ENCODE data around the gene NOX5. TPM values are rescaled to one million over a fixed set of nuclear protein-coding genes. Genes with fewer than 3 reads are reported as not detected.
"Not testable (repeated sequence)": the region's sequence is repeated elsewhere in the genome, so short reads cannot be mapped to it uniquely, and the experiment has no call there.

The NOX5 gene
- total RNA-seq, 2 experiments from 2014 or later = not detected

DNA sequence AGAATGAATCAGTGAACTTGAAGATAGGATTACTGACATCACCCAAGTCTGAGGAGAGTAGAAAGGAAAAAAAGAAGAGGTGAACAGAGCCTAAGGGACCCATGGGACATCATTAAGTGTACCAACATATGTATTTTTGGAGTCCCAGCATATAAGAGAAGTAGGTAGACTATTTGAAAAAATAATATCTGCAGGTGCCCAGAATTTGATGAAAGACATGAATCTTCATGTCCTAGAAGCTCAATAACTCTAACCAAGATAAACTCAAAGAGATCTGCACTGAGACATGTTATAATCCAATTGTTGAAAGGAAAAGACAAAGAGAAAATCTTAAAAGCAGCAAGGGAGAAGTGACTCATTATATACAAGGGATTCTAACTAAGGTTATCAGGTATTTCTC is 45.2 kb upstream of the NOX5 start:
- Histone ChIP-seq H3K27ac (ENCODE audit: low read depth in 1 of 2, low read length in 2 of 2) (no peak overlapping the region), H3K27me3 (ENCODE audit: control insufficient read depth in 1 of 2, insufficient read depth in 2 of 2, low read length in 2 of 2) (peaks cover 8 to 19% of the 10 kb centered on the region in 2 experiments), H3K9me3 (ENCODE audit: control insufficient read depth in 1 of 2, insufficient read depth in 1 of 2, low read length in 2 of 2) (peaks cover 0 to 13% of the 10 kb centered on the region in 2 experiments), H3K4me1 (ENCODE audit: insufficient read depth, low read length) (no peaks in the 10 kb centered on the region), H3K4me3 (ENCODE audit: low read length) (no peak overlapping the region), H3K36me3 (ENCODE audit: insufficient read depth, low read length) (no peaks in the 10 kb centered on the region)
- intact Hi-C loops (cut with DNase I, micrococcal nuclease) = no loop called here
- no peaks in the 10 kb centered on the region for H3K4me1 Mint-ChIP-seq (ENCODE audit: low read depth)
- H3K4me3 Mint-ChIP-seq = no peak overlapping the region
- DNase-seq = no peak
- H3K9me3 Mint-ChIP-seq = peaks cover 12% of the 10 kb centered on the region
- H3K27ac Mint-ChIP-seq = no peak overlapping the region
- no peak for ATAC-seq (ENCODE audit: poor library complexity)
- peaks cover 36% of the 10 kb centered on the region for H3K27me3 Mint-ChIP-seq
- H3K36me3 Mint-ChIP-seq (ENCODE audit: low read depth) = no peaks in the 10 kb centered on the region
- ChIA-PET CTCF (no interaction called here), POLR2A (no interaction called here)
- TF ChIP-seq, protein P1, sequence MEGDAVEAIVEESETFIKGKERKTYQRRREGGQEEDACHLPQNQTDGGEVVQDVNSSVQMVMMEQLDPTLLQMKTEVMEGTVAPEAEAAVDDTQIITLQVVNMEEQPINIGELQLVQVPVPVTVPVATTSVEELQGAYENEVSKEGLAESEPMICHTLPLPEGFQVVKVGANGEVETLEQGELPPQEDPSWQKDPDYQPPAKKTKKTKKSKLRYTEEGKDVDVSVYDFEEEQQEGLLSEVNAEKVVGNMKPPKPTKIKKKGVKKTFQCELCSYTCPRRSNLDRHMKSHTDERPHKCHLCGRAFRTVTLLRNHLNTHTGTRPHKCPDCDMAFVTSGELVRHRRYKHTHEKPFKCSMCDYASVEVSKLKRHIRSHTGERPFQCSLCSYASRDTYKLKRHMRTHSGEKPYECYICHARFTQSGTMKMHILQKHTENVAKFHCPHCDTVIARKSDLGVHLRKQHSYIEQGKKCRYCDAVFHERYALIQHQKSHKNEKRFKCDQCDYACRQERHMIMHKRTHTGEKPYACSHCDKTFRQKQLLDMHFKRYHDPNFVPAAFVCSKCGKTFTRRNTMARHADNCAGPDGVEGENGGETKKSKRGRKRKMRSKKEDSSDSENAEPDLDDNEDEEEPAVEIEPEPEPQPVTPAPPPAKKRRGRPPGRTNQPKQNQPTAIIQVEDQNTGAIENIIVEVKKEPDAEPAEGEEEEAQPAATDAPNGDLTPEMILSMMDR (IDR thresholded peaks at IDR 0.05) = no peak

- DNase-seq (no peak), ATAC-seq (ENCODE audit: poor library complexity) (no peak)
- peaks cover 8% of the 10 kb centered on the region for H3K9me3 Mint-ChIP-seq
- peaks cover 38% of the 10 kb centered on the region for H3K27me3 Mint-ChIP-seq
- H3K4me3 Mint-ChIP-seq = no peak overlapping the region
- no peaks in the 10 kb centered on the region for H3K4me1 ChIP-seq (ENCODE audit: insufficient read depth, low read length)
- CTCF ChIA-PET = no interaction called here
- no peak overlapping the region for H3K4me3 ChIP-seq (ENCODE audit: low read length)
- POLR2A ChIA-PET = no interaction called here
- no peaks in the 10 kb centered on the region for H3K4me1 Mint-ChIP-seq (ENCODE audit: low read depth)
- H3K36me3 Mint-ChIP-seq (ENCODE audit: low read depth) = no peaks in the 10 kb centered on the region
- TF ChIP-seq, protein P1 (IDR thresholded peaks at IDR 0.05) = no peak
- H3K27ac ChIP-seq (ENCODE audit: low read depth in 1 of 2, low read length in 2 of 2) = no peak overlapping the region
- H3K27ac Mint-ChIP-seq = no peak overlapping the region
- intact Hi-C loops (cut with DNase I, micrococcal nuclease) = no loop called here
- peaks cover 13% of the 10 kb centered on the region in 2 experiments for H3K9me3 ChIP-seq (ENCODE audit: control insufficient read depth in 1 of 2, insufficient read depth in 1 of 2, low read length in 2 of 2)
- peaks cover 12 to 13% of the 10 kb centered on the region in 2 experiments for H3K27me3 ChIP-seq (ENCODE audit: control insufficient read depth in 1 of 2, insufficient read depth in 2 of 2, low read length in 2 of 2)
- H3K36me3 ChIP-seq (ENCODE audit: insufficient read depth, low read length) = no peaks in the 10 kb centered on the region
Observed at GRCh38 chr15:68972201-68973065, 42.1 kb upstream of the NOX5 start.

DNA sequence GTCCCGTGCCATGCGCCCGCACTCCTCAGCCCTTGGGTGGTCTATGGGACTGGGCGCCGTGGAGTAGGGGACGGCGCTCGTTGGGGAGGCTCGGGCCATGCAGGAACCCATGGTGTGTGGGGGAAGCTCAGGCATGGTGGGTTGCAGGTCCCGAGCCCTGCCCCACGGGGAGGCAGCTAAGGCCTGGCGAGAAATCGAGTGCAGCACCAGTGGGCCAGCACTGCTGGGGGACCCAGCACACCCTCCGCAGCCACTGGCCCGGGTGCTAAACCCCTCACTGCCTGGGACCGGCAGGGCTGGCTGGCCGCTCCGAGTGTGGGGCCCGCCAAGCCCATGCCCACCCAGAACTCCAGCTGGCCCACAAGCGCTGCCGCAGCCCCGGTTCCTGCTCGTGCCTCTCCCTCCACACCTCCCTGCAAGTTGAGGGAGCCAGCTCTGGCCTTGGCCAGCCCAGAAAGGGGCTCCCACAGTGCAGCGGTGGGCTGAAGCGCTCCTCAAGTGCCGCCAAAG is 38.8 kb upstream of the NOX5 start:
- H3K4me1 ChIP-seq (ENCODE audit: insufficient read depth, low read length); intact Hi-C loops (cut with DNase I, micrococcal nuclease): not testable (repeated sequence)
- peaks cover 0 to 14% of the 10 kb centered on the region in 2 experiments for H3K9me3 ChIP-seq (ENCODE audit: control insufficient read depth in 1 of 2, insufficient read depth in 1 of 2, low read length in 2 of 2)

DNA sequence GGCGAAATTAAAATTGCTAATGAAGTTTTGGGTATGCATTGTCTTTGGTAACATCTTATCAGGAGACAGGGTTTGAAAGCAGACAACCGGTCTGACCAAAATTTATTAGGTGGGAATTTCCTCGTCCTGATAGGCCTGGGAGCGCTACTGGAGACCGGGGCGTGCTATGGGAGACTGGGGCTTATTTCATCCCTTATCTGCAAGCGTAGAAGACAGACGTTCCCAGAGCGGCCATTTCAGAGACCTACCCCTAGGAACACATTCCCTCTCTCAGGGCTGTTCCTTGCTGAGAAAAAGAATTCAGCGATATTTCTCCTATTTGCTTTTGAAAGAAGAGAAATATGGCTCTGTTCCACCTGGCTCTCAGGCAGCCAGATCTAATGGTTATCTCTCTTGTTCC is 37.1 kb upstream of the NOX5 start:
- Histone ChIP-seq H3K9me3 (ENCODE audit: control insufficient read depth in 1 of 2, insufficient read depth in 1 of 2, low read length in 2 of 2) (peaks cover 0 to 14% of the 10 kb centered on the region in 2 experiments), H3K27me3 (ENCODE audit: control insufficient read depth in 1 of 2, insufficient read depth in 2 of 2, low read length in 2 of 2) (peaks cover 5 to 21% of the 10 kb centered on the region in 2 experiments)
- H3K9me3 Mint-ChIP-seq; H3K36me3 ChIP-seq (ENCODE audit: insufficient read depth, low read length); CTCF ChIA-PET; DNase-seq; POLR2A ChIA-PET; H3K4me1 ChIP-seq (ENCODE audit: insufficient read depth, low read length); H3K27ac Mint-ChIP-seq; H3K36me3 Mint-ChIP-seq (ENCODE audit: low read depth); intact Hi-C loops (cut with DNase I, micrococcal nuclease); H3K27ac ChIP-seq (ENCODE audit: low read depth in 1 of 2, low read length in 2 of 2); H3K4me3 Mint-ChIP-seq; H3K4me3 ChIP-seq (ENCODE audit: low read length); ATAC-seq (ENCODE audit: poor library complexity); H3K4me1 Mint-ChIP-seq (ENCODE audit: low read depth): not testable (repeated sequence)
- H3K27me3 Mint-ChIP-seq = peaks cover 54% of the 10 kb centered on the region

More for the DNA sequence above, 38.8 kb upstream of the NOX5 start:
- H3K27ac ChIP-seq (ENCODE audit: low read depth in 1 of 2, low read length in 2 of 2); H3K4me1 Mint-ChIP-seq (ENCODE audit: low read depth); H3K4me3 Mint-ChIP-seq; DNase-seq; H3K9me3 Mint-ChIP-seq; H3K27ac Mint-ChIP-seq; CTCF ChIA-PET; H3K4me3 ChIP-seq (ENCODE audit: low read length); H3K36me3 Mint-ChIP-seq (ENCODE audit: low read depth); H3K36me3 ChIP-seq (ENCODE audit: insufficient read depth, low read length); ATAC-seq (ENCODE audit: poor library complexity): not testable (repeated sequence)
- peaks cover 5 to 20% of the 10 kb centered on the region in 2 experiments for H3K27me3 ChIP-seq (ENCODE audit: control insufficient read depth in 1 of 2, insufficient read depth in 2 of 2, low read length in 2 of 2)
- POLR2A ChIA-PET = interaction anchor here (0.6 kb wide), 1 partner anchor 99 kb away, joined by 3 read pairs; no protein-coding TSS in a partner anchor
- H3K27me3 Mint-ChIP-seq = peaks cover 41% of the 10 kb centered on the region

All from CD4-positive, alpha-beta T cell (primary cell).